Activated T-cell treated with anti-CD3 and anti-CD28 coated beads, Interleukin-2, amount 50 U/mL, for 72 hours (primary cell): ENCODE data around the gene PRKAG3. TPM values are rescaled to one million over a fixed set of nuclear protein-coding genes. Genes with fewer than 3 reads are reported as not detected.

Experiments used
- ATAC-seq, 2 donors: fragments of 150-1000 bp; cut with Tn5 transposase; replicated peaks in 1 of 2; 2 replicates each; pipeline ENCODE4 v1.10.0; 2021; ENCODE audit warnings: moderate library complexity in 2 of 2, mild to moderate bottlenecking in 1 of 2
- DNase-seq, 2 donors: peaks; one replicate each; pipeline ENCODE4 v3.0.0; 2021 to 2022; ENCODE audit warnings: mixed read lengths in 1 of 2
- H3K27ac Mint-ChIP-seq: one replicate; pipeline ENCODE4 v1.8.0; 2022; ENCODE audit warnings: mild to moderate bottlenecking, moderate library complexity, mixed read lengths
- H3K27me3 Mint-ChIP-seq: one replicate; pipeline ENCODE4 v1.8.0; 2022; ENCODE audit warnings: low read depth, mixed read lengths
- H3K36me3 Mint-ChIP-seq, 2 donors: one replicate each; pipeline ENCODE4 v1.8.0; 2022; ENCODE audit warnings: mixed read lengths in 2 of 2, mild to moderate bottlenecking in 1 of 2; ENCODE audit not compliant: insufficient read depth in 2 of 2
- H3K4me1 Mint-ChIP-seq: one replicate; pipeline ENCODE4 v1.8.0; 2022; ENCODE audit warnings: low read depth, mixed read lengths
- H3K4me3 Mint-ChIP-seq, 2 donors: one replicate each; pipeline ENCODE4 v1.8.0; 2022; ENCODE audit warnings: mild to moderate bottlenecking in 2 of 2, mixed read lengths in 2 of 2, moderate library complexity in 2 of 2
- H3K9me3 Mint-ChIP-seq, 2 donors: one replicate each; pipeline ENCODE4 v1.8.0; 2022; ENCODE audit warnings: mixed read lengths in 2 of 2
- total RNA-seq, 2 donors: library from RNA; stranded (reverse); gene quantifications; one replicate each; pipeline ENCODE4 v1.2.3, GENCODE V29; 2022

Gene PRKAG3
- not detected for total RNA-seq

- Mint-ChIP-seq H3K4me1 (no peaks in the 10 kb centered on the region), H3K4me3 (no peak within 1 kb of the TSS), H3K27me3 (peaks cover 31% of the 10 kb centered on the region), H3K9me3 (no peaks in the 10 kb centered on the region), H3K27ac (no peak within 1 kb of the TSS), H3K36me3 (no peaks in the 10 kb centered on the region)
- no peak for ATAC-seq
- DNase-seq = no peak
These were observed at the start of gene PRKAG3 for GRCh38 chr2:218831378-218831990. Gene PRKAG3, minus strand, starts transcription at chr2:218831803.

GRCh38 chr2:218880859-218881594 lies 49.4 kb upstream of the PRKAG3 start:
- Mint-ChIP-seq H3K27ac (no peak overlapping the region), H3K4me1 (peaks cover 61% of the 10 kb centered on the region), H3K36me3 (peaks cover 0 to 1% of the 10 kb centered on the region in 2 donors), H3K9me3 (no peaks in the 10 kb centered on the region), H3K27me3 (peaks cover 45% of the 10 kb centered on the region), H3K4me3 (peak overlapping the region; percentile 81)
- ATAC-seq (no peak), DNase-seq (no peak)

DNA sequence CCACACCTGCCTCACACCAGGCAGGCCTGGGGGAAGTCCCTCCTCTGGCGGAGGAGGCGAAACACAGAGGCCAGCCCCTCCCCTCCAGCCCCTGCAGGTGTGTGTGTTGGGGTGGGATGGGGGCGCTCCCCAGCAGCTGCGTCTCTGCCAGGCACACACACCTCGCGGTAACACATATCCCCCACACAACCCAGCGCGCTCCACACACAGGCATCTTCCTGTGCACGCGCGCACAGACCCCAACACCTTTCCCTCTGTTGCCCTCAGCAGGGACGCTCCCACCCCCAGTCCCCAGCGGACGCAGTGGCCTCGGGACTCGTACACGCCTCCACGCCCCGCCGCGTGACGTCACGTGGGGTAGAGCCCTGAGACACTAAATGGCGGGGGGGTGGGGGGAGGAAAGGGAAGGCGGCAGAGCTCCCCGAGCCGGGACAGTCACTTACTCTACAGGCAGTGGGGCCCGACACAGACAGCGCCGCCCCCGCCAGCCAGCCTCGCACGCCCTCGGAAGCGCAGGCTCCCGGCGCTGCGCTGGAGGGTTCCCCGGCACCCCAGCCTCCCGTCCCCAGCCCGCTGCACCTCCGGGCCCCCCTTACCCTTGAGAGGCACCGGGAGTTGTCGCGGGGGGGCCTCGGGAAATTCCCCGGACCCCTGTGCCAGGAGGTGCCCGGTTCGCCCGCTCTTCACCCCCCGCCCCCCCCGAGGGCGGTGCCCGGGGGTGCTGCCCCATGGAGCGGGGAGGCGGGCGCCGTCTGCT lies 48.7 kb upstream of the PRKAG3 start, which contains the start of gene WNT10A:
Gene WNT10A (plus strand): TSS at position 751 of the 757 bp plus-strand sequence. CDS start 144 bp downstream, outside the sequence.
- Mint-ChIP-seq H3K27ac (no peak within 1 kb of the TSS), H3K4me3 (peak within 1 kb of the TSS; percentile 81 to 85)
- peak; percentile 68 to 70 for DNase-seq

GRCh38 chr2:218879776-218880101 lies 48.1 kb upstream of the PRKAG3 start:
- ATAC-seq = no peak
- Mint-ChIP-seq H3K36me3 (peaks cover 0 to 1% of the 10 kb centered on the region in 2 donors), H3K9me3 (no peaks in the 10 kb centered on the region), H3K27me3 (peaks cover 48% of the 10 kb centered on the region), H3K4me1 (peaks cover 56% of the 10 kb centered on the region), H3K4me3 (peak overlapping the region; percentile 78 to 85), H3K27ac (no peak overlapping the region)
- DNase-seq = no peak

More for the DNA sequence above, 48.7 kb upstream of the PRKAG3 start, which contains the start of gene WNT10A:
- Mint-ChIP-seq H3K9me3 (no peaks in the 10 kb centered on the region), H3K4me1 (peaks cover 61% of the 10 kb centered on the region), H3K27me3 (peaks cover 53% of the 10 kb centered on the region), H3K36me3 (peaks cover 0 to 1% of the 10 kb centered on the region in 2 donors)
- ATAC-seq = peak; percentile 67 to 69

DNA sequence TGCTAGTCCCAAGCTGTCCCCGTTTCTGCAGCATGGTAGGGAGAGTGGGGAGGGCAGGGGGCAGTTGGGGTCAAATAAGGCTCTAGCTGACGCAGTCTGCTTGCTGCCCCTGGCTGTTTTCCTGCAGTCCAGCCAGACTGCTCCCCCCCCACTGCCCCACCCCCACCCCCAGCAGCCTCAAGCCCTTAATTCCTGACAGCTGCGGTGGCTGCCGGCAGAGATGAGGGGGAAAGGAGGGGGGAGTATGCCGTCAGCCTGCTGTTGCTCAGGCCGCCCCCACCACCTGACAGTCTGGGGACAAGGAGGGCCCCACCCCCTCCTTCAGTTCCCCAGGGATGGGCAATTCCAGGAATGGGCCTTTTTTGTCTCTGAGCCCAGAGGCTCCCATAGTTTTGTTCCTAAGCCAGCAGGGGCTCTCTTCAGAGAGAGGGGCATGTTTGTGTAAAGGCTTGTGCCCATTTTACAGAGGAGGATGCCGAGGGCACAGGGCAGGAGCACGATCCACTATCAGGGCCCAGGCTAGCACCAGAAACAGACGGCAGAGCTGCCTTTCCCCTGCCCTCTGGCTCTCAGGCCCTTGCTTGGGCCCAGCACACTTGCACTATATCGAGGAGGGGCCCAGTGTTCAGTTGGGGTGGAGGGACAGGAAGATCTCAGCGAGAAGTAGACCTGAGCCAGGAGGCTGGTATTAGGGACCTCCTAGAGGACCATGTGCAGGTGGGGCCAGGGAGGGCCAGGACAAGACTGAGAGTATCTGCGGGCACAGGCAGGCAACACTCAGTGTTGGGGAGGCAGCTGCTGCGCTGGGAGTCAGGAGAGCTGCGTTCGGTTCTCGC lies 47.5 kb upstream of the PRKAG3 start:
- peaks cover 48% of the 10 kb centered on the region for H3K27me3 Mint-ChIP-seq
- H3K27ac Mint-ChIP-seq = no peak overlapping the region

GRCh38 chr2:218878486-218878885 lies 46.9 kb upstream of the PRKAG3 start:
- peaks cover 52% of the 10 kb centered on the region for H3K4me1 Mint-ChIP-seq
- DNase-seq (no peak), ATAC-seq (no peak)
- H3K9me3 Mint-ChIP-seq = no peaks in the 10 kb centered on the region
- H3K27ac Mint-ChIP-seq = no peak overlapping the region
- H3K36me3 Mint-ChIP-seq = no peaks in the 10 kb centered on the region
- no peak overlapping the region for H3K4me3 Mint-ChIP-seq
- peaks cover 52% of the 10 kb centered on the region for H3K27me3 Mint-ChIP-seq

More for the DNA sequence above, 47.5 kb upstream of the PRKAG3 start:
- DNase-seq (no peak), ATAC-seq (no peak)
- Mint-ChIP-seq H3K36me3 (no peaks in the 10 kb centered on the region), H3K4me3 (peak overlapping the region; percentile 78 to 85), H3K9me3 (no peaks in the 10 kb centered on the region), H3K4me1 (peaks cover 52% of the 10 kb centered on the region)

GRCh38 chr2:218877891-218878290 lies 46.3 kb upstream of the PRKAG3 start:
- DNase-seq (no peak), ATAC-seq (no peak)
- Mint-ChIP-seq H3K36me3 (no peaks in the 10 kb centered on the region), H3K9me3 (no peaks in the 10 kb centered on the region), H3K27me3 (peaks cover 55% of the 10 kb centered on the region), H3K4me3 (no peak overlapping the region), H3K27ac (no peak overlapping the region), H3K4me1 (peaks cover 51% of the 10 kb centered on the region)

DNA sequence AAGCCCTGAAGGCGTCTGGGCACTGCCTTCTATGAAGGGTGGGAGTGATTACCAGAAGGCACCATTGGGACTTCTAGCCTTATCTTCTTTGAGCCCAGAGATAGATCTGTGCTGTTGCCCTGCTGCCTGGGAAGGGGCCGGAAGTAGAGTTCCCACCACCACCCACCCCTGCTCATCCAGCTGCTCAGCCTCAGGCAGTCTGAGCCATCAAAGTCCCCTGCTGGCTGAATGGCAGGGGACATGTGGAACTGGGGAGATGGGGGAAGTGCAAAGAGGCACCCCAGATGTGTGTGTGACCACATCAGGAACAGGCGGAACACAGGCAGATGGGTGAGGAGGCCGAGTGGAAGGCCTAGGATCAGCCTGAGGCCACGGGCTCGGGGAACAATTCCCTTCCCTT lies 45.7 kb upstream of the PRKAG3 start:
- H3K4me1 Mint-ChIP-seq = peaks cover 48% of the 10 kb centered on the region
- H3K27me3 Mint-ChIP-seq = peaks cover 55% of the 10 kb centered on the region
- no peaks in the 10 kb centered on the region for H3K36me3 Mint-ChIP-seq
- no peak overlapping the region for H3K27ac Mint-ChIP-seq
- ATAC-seq (no peak), DNase-seq (no peak)
- H3K4me3 Mint-ChIP-seq = no peak overlapping the region
- H3K9me3 Mint-ChIP-seq = no peaks in the 10 kb centered on the region

DNA sequence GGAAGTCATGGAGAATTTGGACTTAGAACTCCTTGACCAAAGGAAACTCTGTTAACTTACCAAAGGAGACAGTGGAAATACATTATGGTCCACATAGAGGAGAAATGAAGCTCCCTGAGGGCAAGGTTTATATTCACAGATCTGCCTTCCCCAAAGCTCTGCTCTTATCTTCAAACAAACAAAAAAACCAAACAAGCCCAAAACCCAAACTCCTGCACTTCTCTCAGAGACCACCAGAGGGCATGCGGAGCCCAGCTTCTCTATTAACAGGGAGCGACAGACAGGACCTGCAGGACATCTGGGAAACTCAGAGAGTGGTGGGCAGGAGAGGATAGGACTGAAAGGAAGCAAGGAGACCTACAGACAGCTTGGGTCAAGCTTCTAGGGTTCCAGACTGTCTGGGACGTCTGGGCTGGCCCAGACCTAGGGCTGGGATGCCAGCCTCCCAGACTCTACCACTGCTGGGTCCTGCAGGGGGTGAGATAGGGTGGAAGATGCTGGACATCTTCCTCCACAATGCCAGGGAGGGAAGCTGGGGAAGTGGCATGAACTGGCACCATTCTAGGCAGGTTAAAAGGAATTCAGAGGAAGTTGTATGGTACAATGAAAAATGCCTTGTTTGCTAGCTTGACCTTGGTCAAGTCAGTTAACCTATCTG lies 45.1 kb upstream of the PRKAG3 start:
- H3K4me1 Mint-ChIP-seq = peaks cover 48% of the 10 kb centered on the region
- H3K36me3 Mint-ChIP-seq = peaks cover 0 to under 1% of the 10 kb centered on the region in 2 donors
- H3K4me3 Mint-ChIP-seq = no peak overlapping the region
- no peaks in the 10 kb centered on the region for H3K9me3 Mint-ChIP-seq
- peak; percentile 68 to 79 for DNase-seq
- ATAC-seq = peak in 1 of 2 donors; percentile 10
- H3K27ac Mint-ChIP-seq = no peak overlapping the region
- peaks cover 55% of the 10 kb centered on the region for H3K27me3 Mint-ChIP-seq

- no peak overlapping the region for H3K27ac Mint-ChIP-seq
- no peak for DNase-seq
- no peak for ATAC-seq
- peaks cover 0 to 2% of the 10 kb centered on the region in 2 donors for H3K36me3 Mint-ChIP-seq
- no peaks in the 10 kb centered on the region for H3K9me3 Mint-ChIP-seq
- peaks cover 40% of the 10 kb centered on the region for H3K4me1 Mint-ChIP-seq
- no peak overlapping the region for H3K4me3 Mint-ChIP-seq
- peaks cover 52% of the 10 kb centered on the region for H3K27me3 Mint-ChIP-seq
These were observed 44.2 kb upstream of the PRKAG3 start for GRCh38 chr2:218875692-218876246.

DNA sequence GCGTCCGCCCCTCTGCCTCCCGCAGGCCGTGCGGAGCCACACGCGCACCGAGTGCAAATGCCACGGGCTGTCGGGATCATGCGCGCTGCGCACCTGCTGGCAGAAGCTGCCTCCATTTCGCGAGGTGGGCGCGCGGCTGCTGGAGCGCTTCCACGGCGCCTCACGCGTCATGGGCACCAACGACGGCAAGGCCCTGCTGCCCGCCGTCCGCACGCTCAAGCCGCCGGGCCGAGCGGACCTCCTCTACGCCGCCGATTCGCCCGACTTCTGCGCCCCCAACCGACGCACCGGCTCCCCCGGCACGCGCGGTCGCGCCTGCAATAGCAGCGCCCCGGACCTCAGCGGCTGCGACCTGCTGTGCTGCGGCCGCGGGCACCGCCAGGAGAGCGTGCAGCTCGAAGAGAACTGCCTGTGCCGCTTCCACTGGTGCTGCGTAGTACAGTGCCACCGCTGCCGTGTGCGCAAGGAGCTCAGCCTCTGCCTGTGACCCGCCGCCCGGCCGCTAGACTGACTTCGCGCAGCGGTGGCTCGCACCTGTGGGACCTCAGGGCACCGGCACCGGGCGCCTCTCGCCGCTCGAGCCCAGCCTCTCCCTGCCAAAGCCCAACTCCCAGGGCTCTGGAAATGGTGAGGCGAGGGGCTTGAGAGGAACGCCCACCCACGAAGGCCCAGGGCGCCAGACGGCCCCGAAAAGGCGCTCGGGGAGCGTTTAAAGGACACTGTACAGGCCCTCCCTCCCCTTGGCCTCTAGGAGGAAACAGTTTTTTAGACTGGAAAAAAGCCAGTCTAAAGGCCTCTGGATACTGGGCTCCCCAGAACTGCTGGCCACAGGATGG lies 42.0 kb upstream of the PRKAG3 start:
- DNase-seq = no peak
- ATAC-seq = peak; percentile 29 to 49
- H3K4me3 Mint-ChIP-seq = peak overlapping the region; percentile 45 to 49
- H3K27ac Mint-ChIP-seq = no peak overlapping the region
- H3K4me1 Mint-ChIP-seq = peaks cover 26% of the 10 kb centered on the region
- peaks cover 73% of the 10 kb centered on the region for H3K27me3 Mint-ChIP-seq
- H3K36me3 Mint-ChIP-seq = peaks cover 0 to 2% of the 10 kb centered on the region in 2 donors
- H3K9me3 Mint-ChIP-seq = no peaks in the 10 kb centered on the region
